K562 (cell line): ENCODE results near the gene TOMT. TPM values are rescaled to one million over a fixed set of nuclear protein-coding genes. Genes with fewer than 3 reads are reported as not detected.

Experiments
- BRD9 ChIP-seq: fragments of 450-650 bp; IDR thresholded peaks from 2 replicates; pipeline ENCODE4 v1.6.1; 2018; ENCODE audit warnings: low read depth; ENCODE audit not compliant: partially characterized antibody
- CBFB ChIP-seq: sonication (generic); formaldehyde crosslinking; IDR thresholded peaks from 2 replicates; pipeline ENCODE4 v1.4.0; 2020; ENCODE audit warnings: mild to moderate bottlenecking, missing genetic modification reagents
- FOXJ3 ChIP-seq: sonication (generic); formaldehyde crosslinking; IDR thresholded peaks from 2 replicates; pipeline ENCODE4 v1.4.0; 2020; ENCODE audit warnings: mild to moderate bottlenecking, missing genetic modification reagents
- FUS ChIP-seq: fragments of 200-400 bp; formaldehyde crosslinking; optimal IDR thresholded peaks from 2 replicates; pipeline ENCODE3; 2017; ENCODE audit warnings: low read depth, low read length
- GABPB1 ChIP-seq: sonication (generic); formaldehyde crosslinking; IDR thresholded peaks from 2 replicates; pipeline ENCODE4 v1.8.0; 2022; ENCODE audit warnings: mild to moderate bottlenecking, missing genetic modification reagents
- HDAC2 ChIP-seq: fragments of 450-650 bp; IDR thresholded peaks from 2 replicates; pipeline ENCODE4 v1.6.1; 2016; ENCODE audit warnings: mild to moderate bottlenecking
- ILK ChIP-seq: fragments of 450-650 bp; IDR thresholded peaks from 2 replicates; pipeline ENCODE4 v1.6.1; 2016; ENCODE audit warnings: missing genetic modification characterization, low read depth, mild to moderate bottlenecking, missing compliant biosample characterization, moderate library complexity, borderline replicate concordance
- MECOM ChIP-seq: fragments of 250-450 bp; sonication (Bioruptor Pico); IDR thresholded peaks from 2 replicates; pipeline ENCODE4 v1.8.0; 2022; ENCODE audit warnings: inconsistent platforms
- MYC ChIP-seq, 2 experiments: fragments of 250-450 bp in 1 of 2; sonication (Bioruptor Pico) in 1 of 2; IDR thresholded peaks; 2 replicates each; pipeline versions ENCODE4 v1.5.1 to v1.6.1; 2012 to 2021; ENCODE audit warnings: low read depth in 2 of 2, borderline replicate concordance in 1 of 2, improper control_type of control experiment in 1 of 2, low read length in 1 of 2, mild to moderate bottlenecking in 1 of 2, moderate library complexity in 1 of 2
- NKRF ChIP-seq: fragments of 450-650 bp; IDR thresholded peaks from 2 replicates; pipeline ENCODE4 v1.6.1; 2016; ENCODE audit warnings: borderline replicate concordance
- PHB2 ChIP-seq: fragments of 450-650 bp; IDR thresholded peaks from 2 replicates; pipeline ENCODE4 v1.6.1; 2017; ENCODE audit warnings: low read depth
- RB1 ChIP-seq: fragments of 450-650 bp; IDR thresholded peaks from 2 replicates; pipeline ENCODE4 v1.6.1; 2017; ENCODE audit warnings: low read depth, mild to moderate bottlenecking
- RBM17 ChIP-seq: fragments of 200-400 bp; formaldehyde crosslinking; IDR thresholded peaks from 2 replicates; pipeline ENCODE4 v1.6.1; 2017; ENCODE audit warnings: low read depth, mild to moderate bottlenecking, low read length, borderline replicate concordance
- TARDBP ChIP-seq: fragments of 450-650 bp; IDR thresholded peaks from 2 replicates; pipeline ENCODE4 v1.6.1; 2016
- ZFP1 ChIP-seq: fragments of 450-650 bp; formaldehyde crosslinking; IDR thresholded peaks from 2 replicates; pipeline ENCODE4 v1.4.0; 2020; ENCODE audit warnings: mild to moderate bottlenecking, mixed read lengths
- ZNF644 ChIP-seq: fragments of 200-800 bp; sonication (Bioruptor generic); IDR thresholded peaks from 2 replicates; pipeline ENCODE4 v1.6.1; 2016; ENCODE audit warnings: low read depth, missing genetic modification characterization, missing compliant biosample characterization
- ZNF77 ChIP-seq: fragments of 250-450 bp; sonication (Bioruptor Pico); IDR thresholded peaks from 2 replicates; pipeline ENCODE4 v1.5.0; 2020
- ZNF785 ChIP-seq: fragments of 250-450 bp; sonication (Bioruptor Pico); IDR thresholded peaks from 2 replicates; pipeline ENCODE4 v1.4.0; 2020; ENCODE audit warnings: mild to moderate bottlenecking
- ZNF830 ChIP-seq: fragments of 250-450 bp; sonication (Bioruptor Pico); IDR thresholded peaks from 2 replicates; pipeline ENCODE4 v1.5.0; 2021; ENCODE audit warnings: mild to moderate bottlenecking
- polyA plus RNA-seq, 8 experiments: library from polyadenylated mRNA; depleted of rRNA in 4 of 8; stranded (reverse) in 5 of 8; unstranded in 3 of 8; fragments of >200 nt; fragmentation: Nextera tagmentation in 2 of 8; fragmentation: Illumina TruSeq in 1 of 8; extraction: Ambion mirVana in 2 of 8; extraction: Trizol in 1 of 8; gene quantifications; 2 replicates each; pipeline versions ENCODE4 v1.2.1 to v1.2.3, GENCODE V29; 2011 to 2014; ENCODE audit warnings: inconsistent platforms in 1 of 8, missing spikeins in 1 of 8
- total RNA-seq, 7 experiments: library from RNA; depleted of rRNA in 6 of 7; stranded (reverse); fragments of >200 nt in 6 of 7; fragmentation: Illumina TruSeq in 2 of 7; extraction: Trizol in 2 of 7; gene quantifications; 2 replicates each; pipeline versions ENCODE4 v1.2.1 to v1.2.3, GENCODE V29; 2011 to 2021; ENCODE audit warnings: low replicate concordance in 1 of 7
- TF ChIP-seq, protein P1 (sequence below): fragments of 250-450 bp; sonication (Bioruptor Pico); IDR thresholded peaks from 2 replicates; pipeline ENCODE4 v1.5.0; 2021
- TF ChIP-seq, protein P2 (sequence below): fragments of 250-450 bp; sonication (Bioruptor Pico); IDR thresholded peaks from 2 replicates; pipeline ENCODE4 v1.5.0; 2021; ENCODE audit warnings: mild to moderate bottlenecking, borderline replicate concordance

TOMT gene
- total and polyA plus RNA-seq, 9 of the 15 experiments (the other 6 are each of a cell fraction or from before 2014, with no cell fraction given), result not detected

GRCh38 chr11:72102946-72103753 is 2.6 kb upstream of the TOMT start, which contains the start of gene LAMTOR1 (continued):
- TF ChIP-seq FUS, result no peak
- no peak for TF ChIP-seq RBM17
- TF ChIP-seq CBFB (CRISPR knock-in tag), result peak; percentile 80; the same call in 1 of the 2 replicates
- TF ChIP-seq, protein P1, sequence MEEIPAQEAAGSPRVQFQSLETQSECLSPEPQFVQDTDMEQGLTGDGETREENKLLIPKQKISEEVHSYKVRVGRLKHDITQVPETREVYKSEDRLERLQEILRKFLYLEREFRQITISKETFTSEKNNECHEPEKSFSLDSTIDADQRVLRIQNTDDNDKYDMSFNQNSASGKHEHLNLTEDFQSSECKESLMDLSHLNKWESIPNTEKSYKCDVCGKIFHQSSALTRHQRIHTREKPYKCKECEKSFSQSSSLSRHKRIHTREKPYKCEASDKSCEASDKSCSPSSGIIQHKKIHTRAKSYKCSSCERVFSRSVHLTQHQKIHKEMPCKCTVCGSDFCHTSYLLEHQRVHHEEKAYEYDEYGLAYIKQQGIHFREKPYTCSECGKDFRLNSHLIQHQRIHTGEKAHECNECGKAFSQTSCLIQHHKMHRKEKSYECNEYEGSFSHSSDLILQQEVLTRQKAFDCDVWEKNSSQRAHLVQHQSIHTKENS, result no peak
- TF ChIP-seq GABPB1, result peak; percentile 91
- TF ChIP-seq BRD9, result no peak
- TF ChIP-seq TARDBP, result peak; percentile 43; the same call in 1 of the 2 replicates
- TF ChIP-seq PHB2, result no peak
- TF ChIP-seq HDAC2, result peak; percentile 24
- TF ChIP-seq RB1, result peak; percentile 39; the same call in 1 of the 2 replicates
- no peak for TF ChIP-seq ZNF785 (CRISPR knock-in tag)
- TF ChIP-seq FOXJ3 (CRISPR knock-in tag), result no peak
- TF ChIP-seq NKRF, result peak; percentile 56; the same call in 1 of the 2 replicates
- TF ChIP-seq ILK (tag), result no peak
- no peak for TF ChIP-seq ZFP1 (CRISPR knock-in tag)
- TF ChIP-seq MYC (IDR thresholded peaks at IDR 0.05; ENCODE audit: low read depth, low read length), result peak; percentile 70
- TF ChIP-seq MYC (CRISPR knock-in tag; IDR thresholded peaks at IDR 0.05; ENCODE audit: borderline replicate concordance, low read depth), result no peak; the same call in 1 of the 2 replicates
- TF ChIP-seq MECOM (CRISPR knock-in tag), result no peak
- TF ChIP-seq ZNF77 (CRISPR knock-in tag), result no peak
- TF ChIP-seq, protein P2, sequence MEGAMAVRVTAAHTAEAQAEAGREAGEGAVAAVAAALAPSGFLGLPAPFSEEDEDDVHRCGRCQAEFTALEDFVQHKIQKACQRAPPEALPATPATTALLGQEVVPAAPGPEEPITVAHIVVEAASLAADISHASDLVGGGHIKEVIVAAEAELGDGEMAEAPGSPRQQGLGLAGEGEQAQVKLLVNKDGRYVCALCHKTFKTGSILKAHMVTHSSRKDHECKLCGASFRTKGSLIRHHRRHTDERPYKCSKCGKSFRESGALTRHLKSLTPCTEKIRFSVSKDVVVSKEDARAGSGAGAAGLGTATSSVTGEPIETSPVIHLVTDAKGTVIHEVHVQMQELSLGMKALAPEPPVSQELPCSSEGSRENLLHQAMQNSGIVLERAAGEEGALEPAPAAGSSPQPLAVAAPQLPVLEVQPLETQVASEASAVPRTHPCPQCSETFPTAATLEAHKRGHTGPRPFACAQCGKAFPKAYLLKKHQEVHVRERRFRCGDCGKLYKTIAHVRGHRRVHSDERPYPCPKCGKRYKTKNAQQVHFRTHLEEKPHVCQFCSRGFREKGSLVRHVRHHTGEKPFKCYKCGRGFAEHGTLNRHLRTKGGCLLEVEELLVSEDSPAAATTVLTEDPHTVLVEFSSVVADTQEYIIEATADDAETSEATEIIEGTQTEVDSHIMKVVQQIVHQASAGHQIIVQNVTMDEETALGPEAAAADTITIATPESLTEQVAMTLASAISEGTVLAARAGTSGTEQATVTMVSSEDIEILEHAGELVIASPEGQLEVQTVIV (CRISPR knock-in tag), result no peak
- no peak for TF ChIP-seq ZNF830 (CRISPR knock-in tag)
- TF ChIP-seq ZNF644 (tag), result peak; percentile 19; the same call in 1 of the 2 replicates
